ENCODE measurements around the gene DPH3. TPM values are rescaled to one million over a fixed set of nuclear protein-coding genes. Genes with fewer than 3 reads are reported as not detected.

The DPH3 gene
- total RNA-seq, 2 donors from 2014 or later = 4.9 TPM

GRCh38 chr3:16266714-16267113 is 2.0 kb upstream of the DPH3 start:
- 41% methylated on average over 3 of the region's 3 CpGs for WGBS, 2 donors
- H3K27me3 ChIP-seq = no peaks in the 10 kb centered on the region
- H3K4me1 ChIP-seq = peaks cover 33% of the 10 kb centered on the region
- no peaks in the 10 kb centered on the region for H3K9me3 ChIP-seq
- peaks cover 0 to 5% of the 10 kb centered on the region in 2 donors for H3K36me3 ChIP-seq (replicated peaks in 1 of 2; ENCODE audit: insufficient read depth in 1 of 2, low read depth in 2 of 2)
- peak overlapping the region in 2 of 4 donors; percentile 97 to 98 for H3K27ac ChIP-seq
- intact Hi-C loops (cut with DNase I) = no loop called here
- no peak for TF ChIP-seq POLR2A (IDR thresholded peaks at IDR 0.05)
- no peak for TF ChIP-seq CTCF (IDR thresholded peaks at IDR 0.05)
- DNase-seq (no peak), ATAC-seq (no peak)
- no peak overlapping the region for H3K4me3 ChIP-seq

- WGBS, 2 donors = 0% methylated on average over 6 of the region's 6 CpGs
- Histone ChIP-seq H3K27me3 (no peaks in the 10 kb centered on the region), H3K27ac (peak overlapping the region; percentile 87 to 98 (median 96)), H3K4me3 (peak overlapping the region; percentile 71 to 77), H3K4me1 (peaks cover 33% of the 10 kb centered on the region), H3K9me3 (no peaks in the 10 kb centered on the region), H3K36me3 (replicated peaks in 1 of 2; ENCODE audit: insufficient read depth in 1 of 2, low read depth in 2 of 2) (peaks cover 0 to 1% of the 10 kb centered on the region in 2 donors)
- DNase-seq = no peak
- no peak for TF ChIP-seq CTCF (IDR thresholded peaks at IDR 0.05)
- TF ChIP-seq POLR2A (IDR thresholded peaks at IDR 0.05) = no peak
- intact Hi-C loops (cut with DNase I) = no loop called here
- ATAC-seq = no peak
Measured at GRCh38 chr3:16265455-16265786, 678 bp upstream of the DPH3 start.

GRCh38 chr3:16264174-16264707 is 502 bp downstream of the DPH3 start:
- peaks cover 33% of the 10 kb centered on the region for H3K4me1 ChIP-seq
- TF ChIP-seq CTCF (IDR thresholded peaks at IDR 0.05) (no peak), POLR2A (IDR thresholded peaks at IDR 0.05) (no peak)

DNA sequence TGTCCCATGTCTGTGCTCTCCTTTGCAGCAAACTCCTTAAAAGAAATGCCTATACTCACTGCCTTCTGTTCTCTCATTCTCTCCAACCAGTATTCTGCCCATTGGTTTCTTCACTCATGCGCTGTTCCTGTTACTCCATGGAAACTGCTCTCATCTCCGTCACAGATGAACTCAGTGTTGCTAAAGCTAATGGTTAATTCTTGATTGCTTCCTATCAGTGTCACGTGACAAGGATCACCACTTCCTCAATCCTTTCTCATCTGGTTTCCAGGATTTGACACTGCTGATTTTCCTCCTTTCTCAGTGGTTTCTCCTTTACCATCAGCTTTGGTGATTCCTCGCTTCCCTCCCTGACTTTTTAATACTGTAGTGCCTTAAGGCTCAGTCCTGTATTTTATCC is 2.6 kb downstream of the DPH3 start:
- DNase-seq (no peak), ATAC-seq (no peak)
- Histone ChIP-seq H3K4me1 (peaks cover 21% of the 10 kb centered on the region), H3K36me3 (replicated peaks in 1 of 2; ENCODE audit: insufficient read depth in 1 of 2, low read depth in 2 of 2) (peaks cover 0 to 10% of the 10 kb centered on the region in 2 donors), H3K27ac (no peak overlapping the region), H3K9me3 (no peaks in the 10 kb centered on the region), H3K4me3 (no peak overlapping the region), H3K27me3 (no peaks in the 10 kb centered on the region)
- 61 to 68% methylated on average over 4 of the region's 4 CpGs for WGBS, 2 donors
- no peak for TF ChIP-seq CTCF (IDR thresholded peaks at IDR 0.05)
- TF ChIP-seq POLR2A (IDR thresholded peaks at IDR 0.05) = no peak
- intact Hi-C loops (cut with DNase I) = no loop called here

More at GRCh38 chr3:16264174-16264707, 502 bp downstream of the DPH3 start:
- 1% methylated on average over 20 to 21 of the region's 21 CpGs for WGBS, 2 donors
- no peak for ATAC-seq
- DNase-seq = no peak
- peaks cover 0 to 7% of the 10 kb centered on the region in 2 donors for H3K36me3 ChIP-seq (replicated peaks in 1 of 2; ENCODE audit: insufficient read depth in 1 of 2, low read depth in 2 of 2)
- H3K27ac ChIP-seq = peak overlapping the region; percentile 55 to 98 (median 77)
- H3K4me3 ChIP-seq = peak overlapping the region; percentile 60 to 71
- intact Hi-C loops (cut with DNase I) = no loop called here
- H3K27me3 ChIP-seq = no peaks in the 10 kb centered on the region
- H3K9me3 ChIP-seq = no peaks in the 10 kb centered on the region

DNA sequence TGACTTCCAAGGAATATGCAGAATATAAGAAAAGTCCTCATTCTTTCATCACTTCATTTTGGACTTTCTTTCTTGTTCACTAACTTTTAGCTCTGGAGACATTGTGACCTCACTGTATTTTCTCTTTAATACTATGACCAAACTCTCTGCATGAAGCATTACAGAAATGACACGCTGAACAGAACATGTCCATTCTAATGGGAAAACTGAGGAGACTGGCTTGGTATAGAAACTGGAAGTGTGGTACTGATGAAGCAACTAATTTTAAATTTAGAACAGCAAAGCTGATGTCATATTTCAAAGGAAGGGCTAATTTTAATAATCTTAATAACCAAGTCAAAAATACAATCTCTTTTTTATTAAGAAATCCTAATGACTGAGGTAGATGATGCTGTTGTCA is 4.7 kb downstream of the DPH3 start:
- ATAC-seq (no peak), DNase-seq (no peak)
- intact Hi-C loops (cut with DNase I) = no loop called here
- Histone ChIP-seq H3K27ac (no peak overlapping the region), H3K36me3 (replicated peaks in 1 of 2; ENCODE audit: insufficient read depth in 1 of 2, low read depth in 2 of 2) (peaks cover 0 to 10% of the 10 kb centered on the region in 2 donors), H3K9me3 (no peaks in the 10 kb centered on the region), H3K4me1 (peaks cover 5% of the 10 kb centered on the region), H3K27me3 (no peaks in the 10 kb centered on the region), H3K4me3 (no peak overlapping the region)
- TF ChIP-seq CTCF (IDR thresholded peaks at IDR 0.05) (no peak), POLR2A (IDR thresholded peaks at IDR 0.05) (no peak)
- 68 to 82% methylated on average over 1 of the region's 1 CpG for WGBS, 2 donors
